ENCODE measurements around the gene CTBP2. TPM values are rescaled to one million over a fixed set of nuclear protein-coding genes. Genes with fewer than 3 reads are reported as not detected.
A peak's percentile ranks its signal among the peaks of the same experiment; 100 is the strongest.
"Not testable (repeated sequence)": the region's sequence is repeated elsewhere in the genome, so short reads cannot be mapped to it uniquely, and the experiment has no call there.

Gene CTBP2
- total RNA-seq, 1 donor from 2014 or later, result 112 TPM

- no peak for DNase-seq
These were observed 97.5 kb downstream of the CTBP2 start for GRCh38 chr10:125062914-125063230.

- no peak for DNase-seq
These were observed 98.0 kb downstream of the CTBP2 start for GRCh38 chr10:125062227-125062913.

- DNase-seq, result no peak
These were observed 98.7 kb downstream of the CTBP2 start for GRCh38 chr10:125061557-125062226.

GRCh38 chr10:125060826-125061556 is 99.4 kb downstream of the CTBP2 start:
- DNase-seq, result peak; percentile 82

- peak; percentile 29 for DNase-seq
These were observed 99.9 kb downstream of the CTBP2 start for GRCh38 chr10:125060482-125060825.

GRCh38 chr10:125060026-125060425 is 100.3 kb downstream of the CTBP2 start:
- peak; percentile 53 for DNase-seq

- not testable (repeated sequence) for DNase-seq
These were observed 101.0 kb downstream of the CTBP2 start for GRCh38 chr10:125059348-125059747.

GRCh38 chr10:125057158-125058001 is 103.0 kb downstream of the CTBP2 start:
- DNase-seq, result peak; percentile 97

- no peak for DNase-seq
These were observed 103.9 kb downstream of the CTBP2 start for GRCh38 chr10:125056161-125057132.

GRCh38 chr10:125055446-125055845 is 104.9 kb downstream of the CTBP2 start:
- DNase-seq, result no peak

GRCh38 chr10:125054669-125055268 is 105.6 kb downstream of the CTBP2 start:
- no peak for DNase-seq

GRCh38 chr10:125054216-125054615 is 106.1 kb downstream of the CTBP2 start:
- DNase-seq, result no peak

- DNase-seq, result no peak
These were observed 108.2 kb downstream of the CTBP2 start for GRCh38 chr10:125052146-125052545.

- no peak for DNase-seq
These were observed 110.0 kb downstream of the CTBP2 start for GRCh38 chr10:125050383-125050782.

- DNase-seq, result no peak
These were observed 111.0 kb downstream of the CTBP2 start for GRCh38 chr10:125049216-125049881.

- DNase-seq, result peak; percentile 90
These were observed 112.1 kb downstream of the CTBP2 start for GRCh38 chr10:125048094-125048864.

- no peak for DNase-seq
These were observed 116.3 kb downstream of the CTBP2 start for GRCh38 chr10:125043841-125044658.

- DNase-seq, result no peak
These were observed 118.4 kb downstream of the CTBP2 start for GRCh38 chr10:125041856-125042506.

All from dermis blood vessel endothelial cell (primary cell).